Measurements from ENCODE around the gene MC3R.

MC3R gene

DNA sequence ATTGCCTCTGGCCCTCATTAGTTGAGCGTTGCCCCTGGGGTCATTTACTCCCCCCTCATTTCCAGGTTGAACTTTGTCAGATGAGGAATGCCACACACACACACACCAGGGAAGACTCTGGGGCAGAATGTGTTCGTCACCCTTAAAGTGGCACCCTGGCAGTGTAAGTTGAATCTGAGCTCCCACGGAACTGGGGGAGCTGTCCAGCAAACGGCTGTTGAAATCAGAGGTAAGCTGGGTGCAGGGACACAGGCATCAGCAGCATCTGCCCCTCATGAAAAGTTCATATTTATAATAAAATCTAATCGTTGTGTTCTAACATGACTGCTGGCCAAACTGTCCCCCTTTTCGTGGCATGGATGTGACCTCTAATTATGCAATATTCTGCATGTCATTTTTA is 4.3 kb upstream of the MC3R start:
- in situ Hi-C loops (cut with HindIII; ENCODE audit: low sequenced_read_pairs): no loop called here

DNA sequence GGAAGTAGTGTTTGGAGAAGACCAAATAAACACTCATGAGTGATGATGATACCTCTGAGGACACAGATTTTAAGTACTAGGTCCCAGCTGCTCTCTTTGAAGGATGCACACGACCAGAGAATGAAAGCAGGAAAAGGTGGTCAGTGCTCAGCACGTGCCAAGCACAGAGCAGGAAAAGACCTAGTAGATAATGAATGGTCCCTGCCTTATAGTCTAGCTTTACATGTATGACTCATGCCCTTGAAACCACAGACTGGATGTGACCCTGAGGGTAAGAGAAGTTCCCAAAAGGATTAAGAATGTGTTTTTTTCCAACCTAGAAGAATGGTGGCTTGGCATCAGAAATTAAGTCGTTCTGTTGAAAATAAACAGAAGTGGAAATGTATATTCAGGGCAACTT is 2.8 kb upstream of the MC3R start:
- in situ Hi-C loops (cut with HindIII; ENCODE audit: low sequenced_read_pairs): no loop called here
- DNase-seq (ENCODE audit: low read depth, low spot score): peak; percentile 6
- no peak overlapping the region for H3K4me3 ChIP-seq (ENCODE audit: low read depth, low read length)
- TF ChIP-seq, protein P1, sequence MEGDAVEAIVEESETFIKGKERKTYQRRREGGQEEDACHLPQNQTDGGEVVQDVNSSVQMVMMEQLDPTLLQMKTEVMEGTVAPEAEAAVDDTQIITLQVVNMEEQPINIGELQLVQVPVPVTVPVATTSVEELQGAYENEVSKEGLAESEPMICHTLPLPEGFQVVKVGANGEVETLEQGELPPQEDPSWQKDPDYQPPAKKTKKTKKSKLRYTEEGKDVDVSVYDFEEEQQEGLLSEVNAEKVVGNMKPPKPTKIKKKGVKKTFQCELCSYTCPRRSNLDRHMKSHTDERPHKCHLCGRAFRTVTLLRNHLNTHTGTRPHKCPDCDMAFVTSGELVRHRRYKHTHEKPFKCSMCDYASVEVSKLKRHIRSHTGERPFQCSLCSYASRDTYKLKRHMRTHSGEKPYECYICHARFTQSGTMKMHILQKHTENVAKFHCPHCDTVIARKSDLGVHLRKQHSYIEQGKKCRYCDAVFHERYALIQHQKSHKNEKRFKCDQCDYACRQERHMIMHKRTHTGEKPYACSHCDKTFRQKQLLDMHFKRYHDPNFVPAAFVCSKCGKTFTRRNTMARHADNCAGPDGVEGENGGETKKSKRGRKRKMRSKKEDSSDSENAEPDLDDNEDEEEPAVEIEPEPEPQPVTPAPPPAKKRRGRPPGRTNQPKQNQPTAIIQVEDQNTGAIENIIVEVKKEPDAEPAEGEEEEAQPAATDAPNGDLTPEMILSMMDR (IDR thresholded peaks at IDR 0.05; ENCODE audit: low read depth, low read length): no peak

More for the DNA sequence above, 4.3 kb upstream of the MC3R start:
- TF ChIP-seq, protein P1 (IDR thresholded peaks at IDR 0.05; ENCODE audit: low read depth, low read length): no peak
- no peak for DNase-seq (ENCODE audit: low read depth, low spot score)
- H3K4me3 ChIP-seq (ENCODE audit: low read depth, low read length): no peak overlapping the region

DNA sequence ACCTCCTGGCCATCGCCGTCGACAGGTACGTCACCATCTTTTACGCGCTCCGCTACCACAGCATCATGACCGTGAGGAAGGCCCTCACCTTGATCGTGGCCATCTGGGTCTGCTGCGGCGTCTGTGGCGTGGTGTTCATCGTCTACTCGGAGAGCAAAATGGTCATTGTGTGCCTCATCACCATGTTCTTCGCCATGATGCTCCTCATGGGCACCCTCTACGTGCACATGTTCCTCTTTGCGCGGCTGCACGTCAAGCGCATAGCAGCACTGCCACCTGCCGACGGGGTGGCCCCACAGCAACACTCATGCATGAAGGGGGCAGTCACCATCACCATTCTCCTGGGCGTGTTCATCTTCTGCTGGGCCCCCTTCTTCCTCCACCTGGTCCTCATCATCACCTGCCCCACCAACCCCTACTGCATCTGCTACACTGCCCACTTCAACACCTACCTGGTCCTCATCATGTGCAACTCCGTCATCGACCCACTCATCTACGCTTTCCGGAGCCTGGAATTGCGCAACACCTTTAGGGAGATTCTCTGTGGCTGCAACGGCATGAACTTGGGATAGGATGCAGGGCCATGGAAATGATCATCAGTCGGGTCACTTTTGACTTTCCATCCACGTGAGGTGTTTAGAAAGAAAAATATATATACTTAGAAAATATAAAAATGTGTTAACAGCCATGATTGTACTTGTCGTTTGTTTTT is 868 bp downstream of the MC3R start:
- in situ Hi-C loops (cut with HindIII; ENCODE audit: low sequenced_read_pairs): no loop called here

DNA sequence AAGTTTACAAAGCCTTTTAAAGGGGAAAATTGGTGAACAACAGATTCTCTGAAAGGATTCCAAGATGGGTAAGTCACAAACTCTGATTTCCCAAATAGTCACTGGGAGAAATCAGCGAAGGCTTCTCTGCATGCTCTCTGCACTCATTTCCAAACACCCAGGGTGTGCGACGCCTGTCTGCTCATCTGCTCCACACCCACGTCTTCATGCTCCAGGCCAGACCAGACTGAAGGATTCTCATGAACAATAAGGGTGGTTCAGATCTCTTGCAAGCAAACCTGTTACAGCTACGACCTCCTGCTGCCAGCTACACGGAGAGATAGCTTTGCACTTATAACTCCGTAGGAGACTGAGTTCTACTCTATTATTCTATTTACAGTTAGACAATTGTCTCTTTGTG is 1.4 kb downstream of the MC3R start:
- DNase-seq (ENCODE audit: low read depth, low spot score): no peak
- TF ChIP-seq, protein P1 (IDR thresholded peaks at IDR 0.05; ENCODE audit: low read depth, low read length): no peak
- in situ Hi-C loops (cut with HindIII; ENCODE audit: low sequenced_read_pairs): no loop called here
- H3K4me3 ChIP-seq (ENCODE audit: low read depth, low read length): no peak overlapping the region

More for the DNA sequence above, 868 bp downstream of the MC3R start:
- H3K4me3 ChIP-seq (ENCODE audit: low read depth, low read length): no peak overlapping the region
- no peak for DNase-seq (ENCODE audit: low read depth, low spot score)
- TF ChIP-seq, protein P1 (IDR thresholded peaks at IDR 0.05; ENCODE audit: low read depth, low read length): peak; percentile 27

DNA sequence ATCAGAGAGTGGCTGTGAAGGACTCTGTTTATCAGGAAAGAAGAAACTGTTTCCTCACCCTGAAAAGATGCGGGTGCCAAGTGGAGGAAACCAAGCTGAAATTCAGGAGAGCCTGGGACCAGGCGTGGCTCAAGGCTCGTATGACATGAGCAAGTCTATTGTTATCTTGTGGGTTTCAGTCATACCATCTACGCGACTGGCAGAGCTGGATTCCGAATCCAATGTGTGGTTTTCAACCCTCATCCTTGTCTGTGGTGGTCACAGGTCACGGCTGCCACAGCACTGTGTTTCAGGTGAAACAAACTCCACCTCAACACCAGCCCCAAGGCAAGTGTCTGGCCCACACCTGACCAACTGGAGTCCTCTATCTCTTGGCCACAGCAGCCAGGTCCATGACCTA is 9.1 kb downstream of the MC3R start:
- TF ChIP-seq, protein P1 (IDR thresholded peaks at IDR 0.05; ENCODE audit: low read depth, low read length): no peak
- no peak overlapping the region for H3K4me3 ChIP-seq (ENCODE audit: low read depth, low read length)
- in situ Hi-C loops (cut with HindIII; ENCODE audit: low sequenced_read_pairs): no loop called here
- no peak for DNase-seq (ENCODE audit: low read depth, low spot score)

DNA sequence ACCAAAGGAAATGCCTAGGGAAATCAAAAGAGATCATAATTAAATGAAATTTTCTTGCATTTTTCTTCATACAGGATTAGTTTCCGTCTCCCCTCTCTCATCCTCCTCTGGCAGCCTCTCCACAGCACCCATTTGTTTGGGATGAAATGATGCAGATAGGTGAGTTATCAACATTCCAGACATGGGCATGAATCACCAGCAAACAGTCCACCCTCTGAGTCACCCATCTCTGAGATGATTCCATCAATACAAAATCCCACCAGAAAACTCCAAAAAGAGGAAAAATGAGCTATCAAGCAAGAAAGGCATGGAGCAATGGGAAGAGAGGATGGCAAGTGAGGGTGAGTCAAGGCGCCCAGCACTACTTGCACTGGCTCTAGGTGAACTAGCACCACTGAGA is 11.4 kb downstream of the MC3R start:
- in situ Hi-C loops (cut with HindIII; ENCODE audit: low sequenced_read_pairs): no loop called here
- TF ChIP-seq, protein P1 (IDR thresholded peaks at IDR 0.05; ENCODE audit: low read depth, low read length): no peak

More for the DNA sequence above, 11.4 kb downstream of the MC3R start:
- no peak for DNase-seq (ENCODE audit: low read depth, low spot score)
- H3K4me3 ChIP-seq (ENCODE audit: low read depth, low read length): no peak overlapping the region

Measured in astrocyte of the spinal cord (primary cell).